Left hindlimb (tissue), 1 donor: ENCODE measurements around the gene SLC12A8.
A peak's percentile ranks its signal among the peaks of the same experiment; 100 is the strongest.

Experiments
- DNase-seq: peaks from one replicate; pipeline ENCODE4 v3.0.0-alpha.2; 2018

SLC12A8 gene

GRCh38 chr3:125136966-125137357, 75.6 kb downstream of the SLC12A8 start:
- no peak for DNase-seq

GRCh38 chr3:125136515-125136914, 76.0 kb downstream of the SLC12A8 start:
- no peak for DNase-seq

GRCh38 chr3:125134952-125135351, 77.6 kb downstream of the SLC12A8 start:
- no peak for DNase-seq

GRCh38 chr3:125132815-125133214, 79.7 kb downstream of the SLC12A8 start:
- DNase-seq, result no peak

GRCh38 chr3:125129512-125129997, 83.0 kb downstream of the SLC12A8 start:
- DNase-seq, result peak; percentile 88

- DNase-seq, result peak; percentile 63
Observed at GRCh38 chr3:125128861-125129501, 83.6 kb downstream of the SLC12A8 start.

GRCh38 chr3:125126323-125126722, 86.2 kb downstream of the SLC12A8 start:
- no peak for DNase-seq

GRCh38 chr3:125125821-125126245, 86.7 kb downstream of the SLC12A8 start:
- DNase-seq, result no peak

- DNase-seq, result no peak
Observed at GRCh38 chr3:125123451-125124305, 88.9 kb downstream of the SLC12A8 start.

- no peak for DNase-seq
Observed at GRCh38 chr3:125121246-125122010, 91.1 kb downstream of the SLC12A8 start.

GRCh38 chr3:125120379-125121122, 92.0 kb downstream of the SLC12A8 start:
- peak; percentile 63 for DNase-seq

GRCh38 chr3:125119752-125120378, 92.7 kb downstream of the SLC12A8 start:
- DNase-seq, result no peak

- no peak for DNase-seq
Observed at GRCh38 chr3:125118600-125118999, 93.9 kb downstream of the SLC12A8 start.

- DNase-seq, result no peak
Observed at GRCh38 chr3:125117631-125118191, 94.8 kb downstream of the SLC12A8 start.

- no peak for DNase-seq
Observed at GRCh38 chr3:125116311-125117080, 96.1 kb downstream of the SLC12A8 start.

GRCh38 chr3:125115640-125116039, 96.9 kb downstream of the SLC12A8 start:
- DNase-seq, result no peak

GRCh38 chr3:125112981-125113380, 99.6 kb downstream of the SLC12A8 start:
- no peak for DNase-seq

GRCh38 chr3:125110876-125111480, 101.6 kb downstream of the SLC12A8 start:
- no peak for DNase-seq

- no peak for DNase-seq
Observed at GRCh38 chr3:125110016-125110875, 102.3 kb downstream of the SLC12A8 start.
